Ovary (tissue), 9 donors: ENCODE data around the gene FILIP1L. TPM values are rescaled to one million over a fixed set of nuclear protein-coding genes. Genes with fewer than 3 reads are reported as not detected.

ENCODE experiments used
- DNase-seq, 5 donors: peaks; one replicate each; pipeline ENCODE4 v3.0.0-alpha.2; 2019 to 2020
- H3K27ac ChIP-seq, 2 donors: fragments of 200-600 bp; one replicate each; pipeline versions ENCODE4 v1.5.1 to v1.8.0; 2019 to 2022
- H3K27me3 ChIP-seq: fragments of 200-600 bp; one replicate; pipeline ENCODE4 v1.8.0; 2022
- H3K36me3 ChIP-seq: fragments of 200-600 bp; sonication (generic); one replicate; pipeline ENCODE4 v1.5.1; 2019
- H3K4me1 ChIP-seq: one replicate; pipeline ENCODE4 v1.8.1; 2013; ENCODE audit warnings: mild to moderate bottlenecking, moderate library complexity; ENCODE audit not compliant: insufficient read depth
- H3K4me3 ChIP-seq: fragments of 200-600 bp; sonication (generic); one replicate; pipeline ENCODE4 v1.5.1; 2017
- H3K9me3 ChIP-seq, 2 donors: fragments of 200-600 bp in 1 of 2; sonication (generic) in 1 of 2; one replicate each; pipeline versions ENCODE4 v1.5.1 to v1.8.1; 2013 to 2019; ENCODE audit warnings: mild to moderate bottlenecking in 1 of 2, moderate library complexity in 1 of 2
- EP300 ChIP-seq: sonication (generic); formaldehyde crosslinking; IDR thresholded peaks from one replicate; pipeline ENCODE4 v1.6.1; 2017; ENCODE audit warnings: antibody characterized with exemption
- POLR2A ChIP-seq: fragments of 450-650 bp; IDR thresholded peaks from one replicate; pipeline ENCODE4 v1.6.1; 2017; ENCODE audit warnings: antibody characterized with exemption, mild to moderate bottlenecking, moderate library complexity
- WGBS, 3 donors: extraction: QIAGEN DNeasy Blood & Tissue Kit in 1 of 3; methylation state at CpG; one replicate each; pipeline versions ENCODE4 v1.1.5 to v1.1.7; 2013 to 2017; 5-methylcytosine and 5-hydroxymethylcytosine counted together
- intact Hi-C, 4 donors: fragments of 100-400 bp; cut with DNase I; formaldehyde crosslinking; loops; one replicate each; pipeline versions ENCODE4 v1.11.0 to v1.15.1; 2022 to 2023
- polyA plus RNA-seq, 2 donors: library from polyadenylated mRNA; stranded (reverse); fragments of 200-250 nt in 1 of 2; fragments of 350-450 nt in 1 of 2; fragmentation: Illumina TruSeq in 1 of 2; extraction: RNeasy Lipid Tissue Mini Kit (QIAGEN cat#74804) in 1 of 2; gene quantifications; one replicate each; pipeline ENCODE4 v1.2.3, GENCODE V29; 2013 to 2014
- total RNA-seq, 7 donors: library from RNA; depleted of rRNA in 2 of 7; stranded (reverse); fragments of >200 nt in 2 of 7; fragmentation: NEBNext Ultra II Directional in 3 of 7; extraction: Animal tissue kit (Norgen Biotek cat#: 25700) in 3 of 7; gene quantifications; one replicate each; pipeline versions ENCODE4 v1.1.0 to v1.2.4, GENCODE V29; 2016 to 2023
- TF ChIP-seq, protein P1 (sequence below), 3 donors: fragments of 450-650 bp in 2 of 3; fragments of 200-600 bp in 1 of 3; IDR thresholded peaks; one replicate each; pipeline versions ENCODE4 v1.5.1 to v1.8.0; 2016 to 2022; ENCODE audit warnings: antibody characterized with exemption in 3 of 3, mild to moderate bottlenecking in 1 of 3
- donor health status: DM: no; HTN: no; CAD: no; lungs with moderate emphysema.
- donor health status: DM: no; HTN: no; CAD: no.
- donor health status: Bipolar disorder and iron deficiency.
- donor health status: DM: yes; HTN: yes; CAD: no.
- donor health status: DM: no; HTN: no; CAD: no.
- donor health status: DM: yes; HTN: yes; CAD: no.

FILIP1L gene
- total and polyA plus RNA-seq, 9 donors, result 23.7 to 174 (median 110) TPM

DNA sequence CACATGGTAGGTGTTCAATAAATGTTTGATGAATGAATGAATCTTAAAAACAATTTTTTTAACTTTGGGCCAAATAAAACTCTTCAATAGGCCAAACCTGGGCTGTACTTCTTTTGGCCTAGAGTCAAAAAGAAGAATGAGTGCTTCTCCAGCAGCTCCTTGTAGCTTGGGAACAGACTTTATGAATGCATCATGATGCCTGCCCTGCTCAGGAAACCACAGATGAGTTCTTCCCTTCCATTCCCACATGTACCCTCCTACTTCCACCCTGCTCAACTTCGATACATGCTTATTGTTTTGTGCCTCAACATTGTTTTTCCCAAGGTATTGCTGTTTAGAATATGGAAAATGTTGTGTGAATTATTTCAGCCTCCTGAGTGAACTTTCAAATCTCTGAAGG lies 87.0 kb downstream of the FILIP1L start:
- Histone ChIP-seq H3K27me3 (no peaks in the 10 kb centered on the region), H3K4me1 (peaks cover 6% of the 10 kb centered on the region), H3K36me3 (no peaks in the 10 kb centered on the region), H3K4me3 (no peak overlapping the region), H3K27ac (no peak overlapping the region), H3K9me3 (no peaks in the 10 kb centered on the region)
- 91 to 93% (median 93%) methylated on average over 1 of the region's 1 CpG for WGBS, 3 donors
- DNase-seq, result no peak
- TF ChIP-seq, protein P1, sequence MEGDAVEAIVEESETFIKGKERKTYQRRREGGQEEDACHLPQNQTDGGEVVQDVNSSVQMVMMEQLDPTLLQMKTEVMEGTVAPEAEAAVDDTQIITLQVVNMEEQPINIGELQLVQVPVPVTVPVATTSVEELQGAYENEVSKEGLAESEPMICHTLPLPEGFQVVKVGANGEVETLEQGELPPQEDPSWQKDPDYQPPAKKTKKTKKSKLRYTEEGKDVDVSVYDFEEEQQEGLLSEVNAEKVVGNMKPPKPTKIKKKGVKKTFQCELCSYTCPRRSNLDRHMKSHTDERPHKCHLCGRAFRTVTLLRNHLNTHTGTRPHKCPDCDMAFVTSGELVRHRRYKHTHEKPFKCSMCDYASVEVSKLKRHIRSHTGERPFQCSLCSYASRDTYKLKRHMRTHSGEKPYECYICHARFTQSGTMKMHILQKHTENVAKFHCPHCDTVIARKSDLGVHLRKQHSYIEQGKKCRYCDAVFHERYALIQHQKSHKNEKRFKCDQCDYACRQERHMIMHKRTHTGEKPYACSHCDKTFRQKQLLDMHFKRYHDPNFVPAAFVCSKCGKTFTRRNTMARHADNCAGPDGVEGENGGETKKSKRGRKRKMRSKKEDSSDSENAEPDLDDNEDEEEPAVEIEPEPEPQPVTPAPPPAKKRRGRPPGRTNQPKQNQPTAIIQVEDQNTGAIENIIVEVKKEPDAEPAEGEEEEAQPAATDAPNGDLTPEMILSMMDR (IDR thresholded peaks at IDR 0.05), result no peak
- no peak for TF ChIP-seq POLR2A
- no peak for TF ChIP-seq EP300
- intact Hi-C loops, result loop anchor here in 2 of 4 donors (10.0 kb wide), 2 partner anchors 47 to 153 kb away; no protein-coding TSS in a partner anchor

DNA sequence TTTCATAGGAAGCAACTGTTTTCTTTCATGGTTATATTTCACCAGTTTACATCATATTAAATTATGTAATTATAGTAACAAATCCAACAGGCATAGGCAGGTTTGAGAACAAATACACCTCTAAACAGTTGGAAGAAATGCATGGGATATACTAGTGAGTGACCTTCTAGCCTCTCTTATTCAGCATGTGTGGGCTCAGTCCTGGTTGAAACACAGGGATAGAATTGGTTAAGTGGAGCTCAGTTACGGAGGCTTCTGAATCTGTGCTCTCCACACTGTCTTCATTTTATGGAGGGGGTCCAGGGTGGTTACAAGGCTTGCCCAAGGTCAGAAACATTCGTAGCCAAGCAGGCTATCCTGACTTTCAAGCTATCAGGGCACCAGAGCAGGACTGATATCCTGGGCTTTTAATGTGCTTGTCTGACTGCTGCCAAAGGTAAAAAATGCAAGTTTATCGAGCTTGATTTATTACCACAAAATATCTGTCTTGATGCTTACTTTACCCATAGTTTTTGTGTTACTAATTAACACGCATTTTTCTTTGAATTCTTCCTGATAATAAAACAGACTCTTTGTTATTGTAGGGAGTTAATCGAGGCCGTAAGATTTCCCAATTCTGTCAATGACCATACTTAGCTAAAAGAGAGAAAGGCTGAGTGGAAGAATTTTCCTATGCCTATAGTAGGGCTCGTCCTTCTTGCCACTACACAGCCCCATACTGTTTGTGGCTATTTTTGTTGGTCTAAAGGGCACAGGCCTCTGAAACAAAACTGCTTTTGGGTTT lies 89.6 kb downstream of the FILIP1L start:
- DNase-seq, result peak in 3 of 5 donors; percentile 27 to 36 (median 33)
- Histone ChIP-seq H3K9me3 (no peaks in the 10 kb centered on the region), H3K27me3 (no peaks in the 10 kb centered on the region), H3K27ac (peak overlapping the region in 1 of 2 donors; percentile 77), H3K4me1 (peaks cover 9% of the 10 kb centered on the region), H3K4me3 (no peak overlapping the region), H3K36me3 (no peaks in the 10 kb centered on the region)
- WGBS, 3 donors, result 10 to 17% (median 11%) methylated on average over 7 of the region's 7 CpGs
- TF ChIP-seq POLR2A (no peak), EP300 (no peak)
- TF ChIP-seq, protein P1 (IDR thresholded peaks at IDR 0.05), result no peak
- intact Hi-C loops, result loop anchor here in 2 of 4 donors (10.0 kb wide), 2 partner anchors 50 to 150 kb away; no protein-coding TSS in a partner anchor

DNA sequence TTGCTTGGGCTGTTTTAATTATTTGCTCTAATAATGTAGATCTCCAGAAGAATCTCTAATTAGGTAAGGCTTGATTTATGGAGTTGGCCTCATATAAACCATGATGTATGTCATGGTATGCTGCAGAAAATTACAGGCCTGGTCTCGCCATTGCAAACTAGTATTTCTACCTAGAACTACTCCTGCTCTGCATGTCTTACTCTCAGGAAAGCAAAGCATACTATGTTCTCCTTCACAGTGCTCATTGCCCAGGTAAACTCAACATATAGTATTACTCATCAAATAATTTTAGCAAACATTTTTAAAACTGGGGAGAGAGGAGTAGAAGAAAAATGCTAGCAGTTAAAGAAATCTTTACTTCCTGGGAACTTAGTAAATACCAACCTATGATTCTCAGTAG lies 90.7 kb downstream of the FILIP1L start:
- intact Hi-C loops, result loop anchor here in 2 of 4 donors (10.0 kb wide), 2 partner anchors 51 to 149 kb away; no protein-coding TSS in a partner anchor
- peak overlapping the region in 1 of 2 donors; percentile 77 for H3K27ac ChIP-seq
- no peaks in the 10 kb centered on the region for H3K36me3 ChIP-seq
- H3K4me3 ChIP-seq, result no peak overlapping the region
- no peaks in the 10 kb centered on the region for H3K27me3 ChIP-seq
- H3K9me3 ChIP-seq, result no peaks in the 10 kb centered on the region
- peaks cover 9% of the 10 kb centered on the region for H3K4me1 ChIP-seq
- TF ChIP-seq POLR2A, result no peak
- no peak for TF ChIP-seq EP300
- TF ChIP-seq, protein P1 (IDR thresholded peaks at IDR 0.05), result no peak
- 91 to 98% (median 95%) methylated on average over 1 of the region's 1 CpG for WGBS, 3 donors
- DNase-seq, result no peak

DNA sequence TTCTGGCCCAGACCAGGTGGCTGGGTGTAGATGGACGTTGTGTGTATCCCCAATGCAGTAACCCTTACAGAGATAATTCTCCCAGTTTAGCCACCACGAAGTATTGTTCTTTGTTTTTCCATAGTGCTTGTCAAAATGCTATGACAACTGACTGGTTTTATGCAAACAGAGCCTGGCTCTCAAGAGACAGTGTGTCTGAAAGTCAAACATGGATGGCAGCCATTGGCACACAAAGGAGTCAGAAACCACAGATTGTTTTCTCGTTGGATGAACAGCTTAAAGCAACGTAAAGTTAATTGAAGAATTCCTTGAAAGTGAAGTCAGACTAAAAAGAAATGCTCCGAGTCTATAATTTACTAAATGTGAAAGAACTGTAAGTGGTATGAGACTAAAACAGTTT lies 91.2 kb downstream of the FILIP1L start:
- 38 to 57% (median 44%) methylated on average over 5 of the region's 5 CpGs for WGBS, 3 donors
- TF ChIP-seq, protein P1 (IDR thresholded peaks at IDR 0.05), result no peak
- TF ChIP-seq EP300 (no peak), POLR2A (no peak)
- intact Hi-C loops, result loop anchor here in 2 of 4 donors (10.0 kb wide), 2 partner anchors 52 to 148 kb away; no protein-coding TSS in a partner anchor
- Histone ChIP-seq H3K4me1 (peaks cover 9% of the 10 kb centered on the region), H3K27me3 (no peaks in the 10 kb centered on the region), H3K9me3 (no peaks in the 10 kb centered on the region), H3K4me3 (no peak overlapping the region), H3K27ac (peak overlapping the region in 1 of 2 donors; percentile 77), H3K36me3 (no peaks in the 10 kb centered on the region)
- DNase-seq, result no peak
